Endothelial cell of umbilical vein (primary cell): Measurements from ENCODE around the gene WDR37. TPM values are rescaled to one million over a fixed set of nuclear protein-coding genes. Genes with fewer than 3 reads are reported as not detected.

ENCODE experiments used
- BruUV-seq: library from RNA; stranded (reverse); fragments of 400-500 nt; replicated peaks from 2 replicates; lab custom pipeline; 2021; lab: Mats Ljungman, UMichigan
- CTCF ChIA-PET: fragments of 300-600, 350-600 bp; sonication (Branson Sonifier 250); formaldehyde crosslinking; loops from one replicate; lab custom pipeline; 2021; ENCODE audit warnings: antibody characterized with exemption, inconsistent platforms; lab: Charles Lee
- POLR2A ChIA-PET: fragments of 300-600, 350-600 bp; sonication (Branson Sonifier 250); formaldehyde crosslinking; loops from one replicate; lab custom pipeline; 2021; ENCODE audit warnings: antibody characterized with exemption, inconsistent platforms; lab: Charles Lee
- DNase-seq: peaks from one replicate; pipeline ENCODE4 v3.0.0-alpha.2; 2011; ENCODE audit warnings: low read depth, low spot score
- FAIRE-seq: peaks from 2 replicates; lab custom pipeline; 2011; peaks lifted over from hg19 to GRCh38; lab: Jason Lieb, UNC
- H2AFZ ChIP-seq: 2 replicates; pipeline ENCODE4 v1.6.0; 2012; ENCODE audit warnings: low read depth, low read length, control low read depth, inconsistent platforms
- H3K27ac ChIP-seq: 2 replicates; pipeline ENCODE4 v1.5.1; 2011; ENCODE audit warnings: low read depth, mild to moderate bottlenecking, control low read depth, low read length, moderate library complexity; ENCODE audit not compliant: insufficient read depth
- H3K27me3 ChIP-seq, 2 experiments: 2 replicates each; pipeline versions ENCODE4 v1.6.0 to v1.6.1; 2011; ENCODE audit warnings: low read length in 2 of 2, mixed read lengths in 1 of 2; ENCODE audit not compliant: control insufficient read depth in 2 of 2, insufficient read depth in 2 of 2
- H3K36me3 ChIP-seq, 2 experiments: 2 replicates in 1 of 2; 3 replicates in 1 of 2; pipeline ENCODE4 v1.5.1; 2011; ENCODE audit warnings: low read length in 2 of 2, mild to moderate bottlenecking in 1 of 2, moderate library complexity in 1 of 2; ENCODE audit not compliant: control insufficient read depth in 2 of 2, insufficient read depth in 2 of 2; ENCODE audit errors: extremely low read depth in 1 of 2
- H3K4me1 ChIP-seq: 3 replicates; pipeline ENCODE4 v1.5.1; 2011; ENCODE audit warnings: mild to moderate bottlenecking, low read length; ENCODE audit not compliant: control insufficient read depth, insufficient read depth; ENCODE audit errors: extremely low read depth
- H3K4me2 ChIP-seq: 2 replicates; pipeline ENCODE4 v1.6.1; 2011; ENCODE audit warnings: low read length, control low read depth, mixed read lengths; ENCODE audit not compliant: insufficient read depth
- H3K4me3 ChIP-seq, 3 experiments: fragments of 200-600 bp in 1 of 3; sonication (generic), shearing (Covaris generic) in 1 of 3; replicated peaks in 1 of 3; 2 replicates each; pipeline ENCODE4 v1.5.1; 2011 to 2016; ENCODE audit warnings: control low read depth in 3 of 3, low read length in 3 of 3, mild to moderate bottlenecking in 2 of 3, inconsistent platforms in 1 of 3, low read depth in 1 of 3, moderate library complexity in 1 of 3; ENCODE audit not compliant: insufficient read depth in 1 of 3
- H3K79me2 ChIP-seq: 2 replicates; pipeline ENCODE4 v1.6.0; 2012; ENCODE audit warnings: low read length, inconsistent platforms; ENCODE audit not compliant: control insufficient read depth, insufficient read depth
- H3K9ac ChIP-seq: replicated peaks from 2 replicates; pipeline ENCODE3; 2011; ENCODE audit warnings: low read length, control low read depth; ENCODE audit not compliant: insufficient read depth; ENCODE audit errors: extremely low read depth
- H3K9me1 ChIP-seq: replicated peaks from 3 replicates; pipeline ENCODE4 v1.6.0; 2011; ENCODE audit warnings: mild to moderate bottlenecking, low read length; ENCODE audit not compliant: control insufficient read depth, insufficient read depth; ENCODE audit errors: extremely low read depth
- H3K9me3 ChIP-seq: replicated peaks from 2 replicates; pipeline ENCODE4 v1.5.1; 2012; ENCODE audit warnings: low read length, inconsistent platforms; ENCODE audit not compliant: control insufficient read depth, insufficient read depth
- H4K20me1 ChIP-seq: replicated peaks from 2 replicates; pipeline ENCODE3; 2011; ENCODE audit warnings: mild to moderate bottlenecking, low read length; ENCODE audit not compliant: control insufficient read depth, insufficient read depth; ENCODE audit errors: extremely low read depth
- CTCF ChIP-seq, 2 donors: IDR thresholded peaks; 1 replicate in 1 of 2; 2 replicates in 1 of 2; pipeline ENCODE4 v1.5.1; 2011; ENCODE audit warnings: low read length in 2 of 2, mild to moderate bottlenecking in 2 of 2, moderate library complexity in 2 of 2, control low read depth in 1 of 2, inconsistent platforms in 1 of 2, low read depth in 1 of 2; ENCODE audit not compliant: insufficient read depth in 1 of 2; ENCODE audit errors: extremely low read depth in 1 of 2
- EZH2 ChIP-seq: IDR thresholded peaks from 2 replicates; pipeline ENCODE4 v1.6.1; 2012; ENCODE audit warnings: borderline replicate concordance, low read depth, mild to moderate bottlenecking, moderate library complexity, low read length, inconsistent platforms; ENCODE audit not compliant: severe bottlenecking
- FOS ChIP-seq: IDR thresholded peaks from 2 replicates; pipeline ENCODE4 v1.6.1; 2011; ENCODE audit warnings: mild to moderate bottlenecking, low read length, moderate library complexity, borderline replicate concordance; ENCODE audit not compliant: insufficient read depth
- GATA2 ChIP-seq: IDR thresholded peaks from 2 replicates; pipeline ENCODE4 v1.7.0; 2011; ENCODE audit warnings: low read depth, mild to moderate bottlenecking, moderate library complexity, mixed read lengths, low read length; ENCODE audit not compliant: insufficient read length, insufficient read depth
- MAX ChIP-seq: IDR thresholded peaks from 2 replicates; pipeline ENCODE4 v1.6.1; 2011; ENCODE audit not compliant: insufficient read depth, insufficient read length
- MYC ChIP-seq: IDR thresholded peaks from one replicate; pipeline ENCODE4 v1.6.1; 2011; ENCODE audit warnings: mild to moderate bottlenecking, low read depth, low read length
- dilution Hi-C: fragments of 300-500 bp; cut with MboI; formaldehyde crosslinking; loops from one replicate; pipeline ENCODE4 v1.15.0; 2019; ENCODE audit warnings: low sequenced_read_pairs; ENCODE audit not compliant: extremely low pct_ligation_motif_present
- intact Hi-C: fragments of 100-400 bp; cut with micrococcal nuclease; formaldehyde crosslinking; loops from one replicate; pipeline ENCODE4 v1.10.0; 2022
- polyA plus RNA-seq, 4 experiments: library from polyadenylated mRNA; depleted of rRNA in 3 of 4; stranded (reverse) in 3 of 4; unstranded in 1 of 4; fragments of >200 nt; gene quantifications; 2 replicates each; pipeline versions ENCODE4 v1.2.1 to v1.2.3, GENCODE V29; 2011 to 2012; ENCODE audit warnings: missing spikeins in 1 of 4
- total RNA-seq: library from RNA; stranded (reverse); gene quantifications from 2 replicates; pipeline ENCODE4 v1.2.3, GENCODE V29; 2021

WDR37 gene
- total and polyA plus RNA-seq, 2 donors (not counting 3 experiments of a cell fraction or from before 2014, with no cell fraction given) = 21.7 to 25.5 TPM

GRCh38 chr10:1120306-1120705 is 64.1 kb downstream of the WDR37 start:
- no peak overlapping the region for H3K9ac ChIP-seq

More at GRCh38 chr10:1120306-1120705, 64.1 kb downstream of the WDR37 start:
- intact Hi-C loops = no loop called here
- H3K36me3 ChIP-seq = peaks cover 2 to 40% of the 10 kb centered on the region in 2 experiments
- CTCF ChIA-PET = interaction anchor here (1.4 kb wide), 1 partner anchor 1923 kb away, joined by 3 read pairs; no protein-coding TSS in a partner anchor
- H4K20me1 ChIP-seq = no peaks in the 10 kb centered on the region
- DNase-seq = no peak
- no peak overlapping the region for H3K4me2 ChIP-seq
- no TSS peak for BruUV-seq
- no peaks in the 10 kb centered on the region for H3K4me1 ChIP-seq
- no peak overlapping the region for H3K4me3 ChIP-seq
- dilution Hi-C loops = no loop called here
- no peaks in the 10 kb centered on the region for H3K9me1 ChIP-seq
- no peak for FAIRE-seq
- H2AFZ ChIP-seq = no peak overlapping the region
- H3K79me2 ChIP-seq = no peaks in the 10 kb centered on the region
- TF ChIP-seq EZH2 = no peak
- no peak for TF ChIP-seq MAX
- no peak for TF ChIP-seq GATA2
- no peak for TF ChIP-seq CTCF (IDR thresholded peaks at IDR 0.05; ENCODE audit: extremely low read depth in 1 of 2, insufficient read depth in 1 of 2, low read depth in 1 of 2, low read length in 2 of 2)
- TF ChIP-seq FOS = no peak
- TF ChIP-seq MYC = no peak
- POLR2A ChIA-PET = no interaction called here
- H3K27me3 ChIP-seq = no peaks in the 10 kb centered on the region
- no peaks in the 10 kb centered on the region for H3K9me3 ChIP-seq
- H3K27ac ChIP-seq = no peak overlapping the region
